AG04449 (cell line): Measurements from ENCODE around the gene SGK2.

ENCODE experiments used
- CTCF ChIA-PET: fragments of 350-600 bp; formaldehyde crosslinking; extraction: SDS; loops from one replicate; lab custom pipeline; 2021; ENCODE audit warnings: antibody characterized with exemption; lab: Yijun Ruan, JAX
- POLR2A ChIA-PET: fragments of 400-600, 350-600 bp; formaldehyde crosslinking; extraction: SDS; loops from one replicate; lab custom pipeline; 2020; ENCODE audit warnings: antibody characterized with exemption, inconsistent platforms; lab: Yijun Ruan, JAX
- DNase-seq: peaks from one replicate; pipeline ENCODE4 v3.0.0-alpha.2; 2010; ENCODE audit warnings: low read depth, low spot score
- H3K4me3 ChIP-seq: 2 replicates; pipeline ENCODE4 v1.5.1; 2011; ENCODE audit warnings: low read depth, mild to moderate bottlenecking, control low read depth, low read length
- CTCF ChIP-seq: IDR thresholded peaks from one replicate; pipeline ENCODE4 v1.5.1; 2011; ENCODE audit warnings: mild to moderate bottlenecking, moderate library complexity, low read length, control low read depth, inconsistent platforms; ENCODE audit not compliant: insufficient read depth; ENCODE audit errors: missing control alignments

Gene SGK2

DNA sequence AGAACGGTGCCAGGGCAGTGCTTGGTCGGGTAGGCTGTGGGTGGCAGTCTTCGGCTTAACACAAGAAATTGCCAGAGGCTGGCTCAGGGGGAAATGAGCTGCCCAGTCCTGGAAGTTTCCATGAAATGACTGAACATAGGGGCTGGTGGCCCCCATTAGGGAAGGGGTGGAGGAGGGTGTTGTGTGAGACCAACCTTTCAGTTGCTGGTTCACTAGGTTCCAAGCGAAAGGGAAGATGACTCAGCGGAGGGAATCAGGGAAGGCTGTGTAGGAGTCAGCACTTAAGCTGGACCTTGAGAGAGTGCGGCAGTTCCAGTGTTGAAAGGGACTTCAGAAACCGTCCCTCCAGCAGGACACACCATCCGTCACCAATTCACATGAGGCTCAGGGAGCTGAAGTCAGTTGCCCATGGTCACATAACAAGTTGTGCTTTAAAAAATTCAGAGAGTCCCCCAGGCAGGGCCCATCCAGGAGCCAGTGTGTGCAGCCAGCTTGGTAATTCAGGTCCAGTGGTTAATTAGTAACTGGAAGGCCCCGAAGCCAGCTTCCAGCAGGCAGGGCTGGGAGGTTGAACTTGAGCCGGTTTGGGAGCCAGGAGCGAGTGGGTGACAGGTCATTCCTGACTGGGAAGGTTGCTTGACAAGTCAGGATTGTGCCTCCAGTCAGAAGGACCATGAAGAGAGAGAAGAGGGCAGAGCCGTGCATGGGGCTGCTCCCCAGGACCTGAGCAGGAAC lies at the start of gene SGK2:
Gene SGK2 (plus strand): TSS at position 616 of the 735 bp plus-strand sequence. CDS start 7,469 bp downstream, outside the sequence.
- no peak for TF ChIP-seq CTCF
- DNase-seq = no peak
- CTCF ChIA-PET = interaction anchor here (1.4 to 2.9 kb wide), 3 partner anchors 11 to 191 kb away, joined by 4 to 15 read pairs (median 8); no protein-coding TSS in a partner anchor
- POLR2A ChIA-PET = interaction anchor here (0.6 kb wide), 1 partner anchor 10 kb away, joined by 3 read pairs; no protein-coding TSS in a partner anchor
- H3K4me3 ChIP-seq = no peak within 1 kb of the TSS

GRCh38 chr20:43511879-43512278 lies 46.9 kb upstream of the SGK2 start:
- CTCF ChIA-PET = interaction anchor here (1.0 kb wide), 1 partner anchor 26 kb away, joined by 3 read pairs; no protein-coding TSS in a partner anchor
- POLR2A ChIA-PET = no interaction called here

DNA sequence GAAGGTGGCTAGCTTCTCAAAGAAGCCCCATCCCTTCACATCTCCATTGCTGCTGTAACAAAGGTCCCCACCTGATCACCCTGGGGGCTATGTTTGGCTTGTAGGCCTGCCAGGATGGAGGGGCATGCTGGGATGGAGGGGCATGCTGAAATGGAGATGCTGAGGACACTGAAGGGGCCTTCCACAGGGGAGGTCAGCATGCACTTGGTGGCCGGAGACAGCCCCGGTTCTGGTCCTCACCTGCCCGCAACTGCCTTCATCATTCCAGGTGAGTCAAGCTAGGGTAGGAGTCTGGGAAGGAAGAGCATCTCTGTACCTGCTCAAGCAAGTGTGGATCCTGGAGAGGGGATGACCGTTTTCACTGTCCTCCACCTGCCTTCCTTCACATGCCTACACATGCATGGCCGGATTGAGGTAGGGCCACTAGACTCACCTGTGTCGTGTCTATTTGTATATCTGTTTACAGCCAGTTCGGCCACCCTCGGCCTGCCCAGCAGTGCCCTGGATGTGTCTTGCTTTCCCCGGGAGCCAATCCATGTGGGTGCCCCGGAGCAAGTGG lies 45.4 kb upstream of the SGK2 start:
- no peak for DNase-seq
- H3K4me3 ChIP-seq = peak overlapping the region; percentile 58
- ChIA-PET POLR2A (interaction anchor here (1.1 kb wide), 1 partner anchor 56 kb away, joined by 4 read pairs; the partner anchor contains the start of gene SRSF6), CTCF (interaction anchor here (2.5 kb wide), 1 partner anchor 24 kb away, joined by 14 read pairs; no protein-coding TSS in a partner anchor)
- TF ChIP-seq CTCF = no peak

More at GRCh38 chr20:43511879-43512278, 46.9 kb upstream of the SGK2 start:
- no peak overlapping the region for H3K4me3 ChIP-seq
- TF ChIP-seq CTCF = no peak
- no peak for DNase-seq

GRCh38 chr20:43513931-43514647 lies 44.7 kb upstream of the SGK2 start:
- ChIA-PET CTCF (interaction anchor here (1.0 to 2.5 kb wide), 4 partner anchors 13 to 23 kb away, joined by 3 to 14 read pairs (median 4); no protein-coding TSS in a partner anchor), POLR2A (interaction anchor here (1.1 kb wide), 1 partner anchor 56 kb away, joined by 4 read pairs; the partner anchor contains the start of gene SRSF6)
- H3K4me3 ChIP-seq = peak overlapping the region; percentile 67
- TF ChIP-seq CTCF = peak; percentile 54
- DNase-seq = peak; percentile 90

DNA sequence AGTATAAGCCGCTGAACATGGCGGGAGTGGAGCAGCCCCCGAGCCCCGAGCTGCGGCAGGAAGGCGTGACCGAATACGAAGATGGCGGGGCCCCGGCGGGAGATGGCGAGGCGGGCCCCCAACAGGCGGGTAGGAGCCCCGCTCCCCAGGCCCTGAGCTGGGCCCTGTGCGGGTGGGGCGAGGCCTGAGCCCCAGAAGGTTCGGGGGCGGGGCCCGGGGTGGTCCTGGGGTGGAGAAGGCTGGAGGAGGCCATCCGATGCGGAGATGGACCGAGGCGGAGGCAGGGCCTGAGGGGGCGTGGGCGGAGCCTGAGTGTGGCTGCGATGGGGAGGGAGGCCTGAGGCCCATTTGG lies 44.2 kb upstream of the SGK2 start:
- CTCF ChIA-PET = interaction anchor here (1.0 to 2.5 kb wide), 5 partner anchors 13 to 26 kb away, joined by 3 to 14 read pairs (median 4); no protein-coding TSS in a partner anchor
- no peak for DNase-seq
- POLR2A ChIA-PET = no interaction called here
- no peak for TF ChIP-seq CTCF
- peak overlapping the region; percentile 67 for H3K4me3 ChIP-seq
